Embryonic facial prominence (tissue), 1 donor: ENCODE data around the gene KIAA0408.
"Not testable (repeated sequence)": the region's sequence is repeated elsewhere in the genome, so short reads cannot be mapped to it uniquely, and the experiment has no call there.

Experiments
- DNase-seq: peaks from one replicate; pipeline ENCODE4 v3.0.0-alpha.2; 2016; ENCODE audit errors: extremely low spot score

KIAA0408 gene

GRCh38 chr6:127463056-127463455 lies 3.9 kb upstream of the KIAA0408 start:
- no peak for DNase-seq

GRCh38 chr6:127462376-127462775 lies 3.2 kb upstream of the KIAA0408 start:
- DNase-seq = no peak

GRCh38 chr6:127460465-127460864 lies 1.3 kb upstream of the KIAA0408 start:
- no peak for DNase-seq

GRCh38 chr6:127458817-127459216 lies 372 bp downstream of the KIAA0408 start:
- DNase-seq = no peak

- DNase-seq = no peak
Measured at GRCh38 chr6:127458222-127458621, 967 bp downstream of the KIAA0408 start.

- DNase-seq = no peak
Measured at GRCh38 chr6:127457456-127458064, 1.6 kb downstream of the KIAA0408 start.

- DNase-seq = no peak
Measured at GRCh38 chr6:127456465-127456864, 2.7 kb downstream of the KIAA0408 start.

- no peak for DNase-seq
Measured at GRCh38 chr6:127453845-127454619, 5.2 kb downstream of the KIAA0408 start.

- DNase-seq = no peak
Measured at GRCh38 chr6:127452803-127453202, 6.4 kb downstream of the KIAA0408 start.

- no peak for DNase-seq
Measured at GRCh38 chr6:127451388-127451787, 7.8 kb downstream of the KIAA0408 start.

GRCh38 chr6:127447780-127448179 lies 11.4 kb downstream of the KIAA0408 start:
- DNase-seq = no peak

- no peak for DNase-seq
Measured at GRCh38 chr6:127446356-127446755, 12.8 kb downstream of the KIAA0408 start.

GRCh38 chr6:127441881-127442280 lies 17.3 kb downstream of the KIAA0408 start:
- no peak for DNase-seq

GRCh38 chr6:127439718-127440117 lies 19.5 kb downstream of the KIAA0408 start:
- no peak for DNase-seq

- no peak for DNase-seq
Measured at GRCh38 chr6:127436578-127437110, 22.5 kb downstream of the KIAA0408 start.

- no peak for DNase-seq
Measured at GRCh38 chr6:127435626-127436220, 23.5 kb downstream of the KIAA0408 start.

- DNase-seq = no peak
Measured at GRCh38 chr6:127434651-127435050, 24.5 kb downstream of the KIAA0408 start.

- DNase-seq = not testable (repeated sequence)
Measured at GRCh38 chr6:127428562-127428961, 30.6 kb downstream of the KIAA0408 start.

GRCh38 chr6:127423921-127424320 lies 35.3 kb downstream of the KIAA0408 start:
- no peak for DNase-seq

GRCh38 chr6:127421164-127421563 lies 38.0 kb downstream of the KIAA0408 start:
- not testable (repeated sequence) for DNase-seq

GRCh38 chr6:127420556-127420955 lies 38.6 kb downstream of the KIAA0408 start:
- no peak for DNase-seq

GRCh38 chr6:127415096-127415495 lies 44.1 kb downstream of the KIAA0408 start:
- DNase-seq = no peak

- not testable (repeated sequence) for DNase-seq
Measured at GRCh38 chr6:127413123-127413522, 46.1 kb downstream of the KIAA0408 start.
